GM19324 (cell line): ENCODE measurements around the gene HYOU1.
"Not testable (repeated sequence)": the region's sequence is repeated elsewhere in the genome, so short reads cannot be mapped to it uniquely, and the experiment has no call there.

Experiments used
- ATAC-seq: cut with Tn5 transposase; IDR thresholded peaks from one replicate; pipeline ENCODE4 v1.9.1; 2021; ENCODE audit warnings: mild to moderate bottlenecking, moderate library complexity; ENCODE audit not compliant: unreplicated experiment, low FRiP score

The HYOU1 gene

DNA sequence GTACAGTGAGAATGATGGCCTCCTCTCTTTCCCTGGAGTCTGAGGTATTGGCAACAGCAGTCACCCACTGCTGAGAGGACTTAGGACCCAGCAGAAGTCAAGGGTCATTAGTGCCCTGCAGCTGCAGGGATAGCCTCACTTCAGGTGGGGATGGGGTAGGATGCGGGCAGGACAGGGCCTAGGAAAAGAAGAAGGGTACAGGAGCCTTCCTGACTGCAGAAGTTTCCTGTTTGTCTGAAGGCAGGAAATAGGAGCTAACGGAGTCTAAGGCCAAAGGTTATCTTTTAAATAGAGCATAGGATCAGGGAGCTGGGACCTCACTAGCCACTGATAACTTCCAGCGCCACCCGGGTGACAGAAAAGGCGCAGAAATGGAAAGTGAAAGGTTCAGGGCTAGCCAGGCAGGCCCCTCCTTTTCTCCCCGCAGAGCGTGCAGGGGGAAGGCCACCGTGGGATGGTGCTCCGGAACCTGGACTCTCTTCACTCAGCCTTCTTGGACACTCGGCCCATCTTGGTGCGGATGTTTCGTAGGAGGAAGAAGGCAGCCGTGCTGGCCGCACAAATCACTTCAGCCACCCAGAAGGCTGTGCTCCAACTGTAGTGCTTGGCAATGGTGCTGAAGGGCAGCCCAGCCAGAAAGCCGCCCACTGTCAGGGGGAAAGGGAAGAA is 32.4 kb downstream of the HYOU1 start:
- no peak for ATAC-seq

DNA sequence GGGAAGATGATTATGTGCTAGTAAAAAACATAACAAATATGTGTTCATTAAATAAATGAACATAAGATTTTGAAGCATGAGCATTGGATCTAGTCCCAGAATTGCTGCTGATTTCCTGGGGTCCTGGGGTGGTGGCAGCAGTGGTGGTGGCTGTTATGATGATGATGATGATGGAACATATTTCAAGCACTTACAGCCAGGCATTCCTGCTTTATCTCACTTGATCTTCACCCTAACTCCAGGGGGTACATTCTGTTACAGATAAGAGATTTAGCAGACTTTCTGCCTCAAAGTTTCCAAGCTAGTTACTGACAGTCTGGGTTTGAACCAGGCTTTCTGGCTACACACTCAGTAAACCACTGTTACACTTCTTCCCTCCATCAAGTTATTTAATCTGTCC is 33.3 kb downstream of the HYOU1 start:
- ATAC-seq: no peak

DNA sequence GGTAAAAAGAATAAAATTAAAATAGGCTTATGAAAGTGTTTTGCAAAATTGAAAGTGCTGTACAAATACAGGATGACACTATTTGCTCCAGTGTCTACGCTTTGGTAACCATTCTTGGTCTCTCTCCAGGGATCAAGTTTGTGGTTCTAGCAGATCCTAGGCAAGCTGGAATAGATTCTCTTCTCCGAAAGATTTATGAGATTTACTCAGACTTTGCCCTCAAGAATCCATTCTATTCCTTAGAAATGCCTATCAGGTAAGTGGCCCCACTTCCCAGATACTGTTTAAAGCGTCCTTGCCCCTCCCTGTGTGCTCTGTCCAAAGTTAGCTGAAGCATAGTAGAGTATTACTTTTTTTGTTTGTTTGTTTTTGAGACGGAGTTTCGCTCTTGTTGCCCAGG is 35.4 kb downstream of the HYOU1 start:
- no peak for ATAC-seq

DNA sequence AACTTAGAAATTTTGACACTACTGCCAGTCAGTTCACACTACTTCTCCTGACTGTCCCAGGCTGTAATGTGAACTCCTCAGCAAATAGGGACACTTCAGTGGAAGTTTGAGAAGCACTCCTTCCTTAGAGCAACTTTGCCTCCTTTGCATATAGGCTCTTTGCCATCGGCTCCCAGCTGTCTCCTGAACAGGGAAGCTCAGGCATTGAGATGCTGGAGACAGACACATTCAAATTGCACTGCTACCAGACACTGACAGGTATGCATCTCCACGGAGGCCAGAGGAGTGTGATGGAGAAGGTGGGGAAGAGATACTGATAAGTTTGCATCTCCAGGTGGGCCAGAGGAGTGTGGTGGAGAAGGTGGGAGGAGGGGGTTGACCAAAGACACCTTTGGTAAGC is 37.0 kb downstream of the HYOU1 start:
- ATAC-seq: no peak

DNA sequence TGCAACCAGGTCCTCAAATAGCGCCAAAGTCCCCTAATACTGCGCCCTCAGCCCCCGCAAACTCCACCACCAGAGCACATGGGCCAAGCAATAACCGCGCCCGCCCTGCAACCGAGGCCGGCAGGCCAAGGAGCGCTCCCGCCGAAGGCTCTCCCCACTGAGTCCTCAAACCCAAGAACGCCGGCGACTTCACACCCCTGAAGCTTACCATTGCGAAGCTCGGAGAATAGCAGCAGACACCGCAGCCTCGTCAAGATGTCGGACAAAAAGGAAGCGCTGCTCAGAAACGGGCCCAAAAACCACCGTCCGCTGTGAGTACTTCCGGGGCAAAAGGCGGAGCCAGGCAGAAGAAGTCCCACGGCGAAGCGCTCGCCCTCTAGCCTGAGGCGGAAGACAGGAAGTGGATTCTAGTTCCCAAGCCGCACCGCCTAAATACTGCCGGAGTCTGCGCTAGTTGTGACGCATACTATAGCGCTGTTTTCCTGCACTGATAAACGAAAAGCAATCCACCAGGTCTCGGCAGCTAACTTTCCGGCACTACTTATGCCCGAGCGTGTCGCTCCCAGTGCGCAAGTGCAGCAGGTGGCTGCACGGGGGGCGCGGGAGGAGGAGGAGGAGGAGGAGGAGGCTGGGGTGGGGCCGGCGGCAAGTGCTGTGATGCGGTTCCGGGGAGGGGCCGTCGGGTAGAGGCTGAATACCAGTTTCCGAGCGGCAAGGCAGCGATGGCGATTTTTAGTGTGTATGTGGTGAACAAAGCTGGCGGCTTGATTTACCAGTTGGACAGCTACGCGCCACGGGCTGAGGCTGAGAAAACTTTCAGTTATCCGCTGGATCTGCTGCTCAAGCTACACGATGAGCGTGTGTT is 38.7 kb downstream of the HYOU1 start, which contains the start of the genes RPS25 and TRAPPC4:
Gene RPS25, minus strand, starts transcription at position 270 of the 865 bp plus-strand sequence. Its CDS starts 59 bp downstream, at position 211.
Gene TRAPPC4, plus strand, starts transcription at position 693 of the 865 bp plus-strand sequence. Its CDS starts 30 bp downstream, at position 723.
- ATAC-seq: peak; percentile 88

DNA sequence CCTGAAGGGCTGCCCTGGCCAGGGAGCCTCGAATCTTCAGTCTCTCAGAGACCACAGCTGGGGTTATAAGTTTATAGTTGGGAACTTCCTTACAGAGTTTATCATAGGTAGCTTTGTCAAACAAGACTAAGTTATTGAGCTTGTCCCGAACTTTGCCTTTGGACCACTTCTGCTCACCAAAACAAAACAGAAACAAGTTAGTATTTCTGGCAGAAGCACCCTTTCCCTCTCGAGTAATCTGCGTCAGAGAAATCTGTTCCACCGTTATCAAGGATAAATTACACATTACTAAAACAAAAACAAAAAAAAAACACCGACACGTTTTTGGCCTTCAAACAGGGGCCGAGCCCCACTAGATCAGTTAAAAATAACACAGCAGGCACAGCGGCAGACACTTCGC is 39.6 kb downstream of the HYOU1 start:
- not testable (repeated sequence) for ATAC-seq

DNA sequence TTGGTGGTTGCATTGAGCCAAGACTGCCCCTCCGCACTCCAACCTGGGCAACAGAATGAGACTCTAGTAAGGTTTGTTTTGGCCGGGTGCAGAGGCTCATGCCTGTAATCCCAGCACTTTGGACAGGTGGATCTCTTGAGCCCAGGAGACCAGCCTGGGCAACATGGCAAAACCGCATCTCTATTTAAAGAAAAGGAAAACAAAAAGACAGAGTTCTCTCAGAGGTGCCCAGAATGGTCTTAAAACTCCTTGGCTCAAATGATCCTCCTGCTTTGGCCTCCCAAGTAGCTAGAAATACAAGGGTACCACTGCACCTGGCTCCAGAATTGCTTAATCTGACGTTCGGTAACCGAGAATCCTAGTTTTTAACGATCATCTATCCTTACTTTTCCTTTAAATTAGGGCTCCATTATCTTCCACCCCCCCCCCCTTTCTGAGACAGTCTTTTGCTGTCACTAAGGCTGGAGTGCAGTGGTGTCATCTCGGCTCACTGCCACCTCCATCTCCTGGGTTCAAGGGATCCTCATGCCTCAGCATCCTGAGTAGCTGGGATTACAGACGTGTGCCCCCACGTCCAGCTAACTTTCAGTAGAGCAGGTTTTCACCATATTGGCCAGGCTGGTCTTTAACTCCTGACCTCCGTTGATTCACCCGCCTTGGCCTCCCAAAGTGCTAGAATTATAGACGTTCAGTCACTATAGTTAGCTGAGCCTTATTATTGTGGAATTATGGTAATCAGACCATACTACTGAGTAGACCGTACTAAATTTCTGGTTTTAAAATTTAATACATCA is 40.6 kb downstream of the HYOU1 start:
- no peak for ATAC-seq

DNA sequence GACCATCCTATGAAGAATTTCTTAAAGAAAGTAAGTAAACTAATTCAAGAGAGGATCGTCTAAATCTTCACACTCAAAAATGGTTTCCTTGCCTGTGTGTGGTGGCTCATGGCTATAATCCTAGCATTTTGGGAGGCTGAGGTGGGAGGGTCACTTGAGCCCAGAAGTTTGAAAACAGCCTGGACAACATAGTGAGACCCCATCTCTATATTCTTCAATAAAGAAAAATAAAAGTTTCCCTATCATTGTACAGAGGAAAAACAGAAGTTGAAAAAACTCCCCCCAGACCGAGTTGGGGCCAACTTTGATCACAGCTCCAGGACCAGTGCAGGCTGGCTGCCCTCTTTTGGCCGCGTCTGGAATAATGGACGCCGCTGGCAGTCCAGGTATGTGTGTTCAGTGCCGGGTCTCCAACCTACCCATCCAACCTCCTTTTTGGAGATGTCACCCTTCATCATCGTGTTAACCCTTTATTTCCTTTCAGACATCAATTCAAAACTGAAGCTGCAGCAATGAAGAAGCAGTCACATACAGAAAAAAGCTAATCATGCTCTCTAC is 41.9 kb downstream of the HYOU1 start:
- no peak for ATAC-seq

DNA sequence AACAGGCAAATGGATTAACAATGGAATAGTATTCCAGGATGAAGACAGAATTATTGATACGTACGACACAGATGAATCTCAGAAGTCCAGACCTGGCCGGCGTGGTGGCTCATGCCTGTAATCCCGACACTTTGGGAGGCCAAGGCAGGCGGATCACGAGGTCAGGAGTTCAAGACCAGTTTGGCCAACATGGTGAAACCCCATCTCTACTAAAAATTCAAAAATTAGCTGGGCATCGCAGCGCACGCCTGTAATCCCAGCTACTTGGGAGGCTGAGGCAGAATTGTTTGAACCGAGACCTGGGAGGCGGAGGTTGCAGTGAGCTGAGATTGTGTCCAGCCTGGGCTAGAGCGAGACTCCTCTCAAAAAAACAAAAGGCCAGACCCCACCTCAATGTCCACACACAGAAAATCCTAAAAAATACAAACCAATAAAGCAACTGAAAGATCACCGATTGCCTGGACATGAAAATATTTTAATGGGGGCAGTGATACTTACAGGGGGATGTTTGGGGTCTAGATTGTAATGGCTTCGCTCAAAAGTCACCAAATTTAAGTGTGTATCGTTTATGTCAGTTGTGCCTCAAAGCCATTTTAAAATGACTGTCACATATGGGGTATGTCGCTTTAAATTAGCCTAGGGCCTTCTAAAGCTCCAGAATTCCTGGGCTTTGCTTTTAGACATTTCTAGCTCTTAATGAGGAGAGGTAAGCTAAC is 42.6 kb downstream of the HYOU1 start:
- no peak for ATAC-seq

DNA sequence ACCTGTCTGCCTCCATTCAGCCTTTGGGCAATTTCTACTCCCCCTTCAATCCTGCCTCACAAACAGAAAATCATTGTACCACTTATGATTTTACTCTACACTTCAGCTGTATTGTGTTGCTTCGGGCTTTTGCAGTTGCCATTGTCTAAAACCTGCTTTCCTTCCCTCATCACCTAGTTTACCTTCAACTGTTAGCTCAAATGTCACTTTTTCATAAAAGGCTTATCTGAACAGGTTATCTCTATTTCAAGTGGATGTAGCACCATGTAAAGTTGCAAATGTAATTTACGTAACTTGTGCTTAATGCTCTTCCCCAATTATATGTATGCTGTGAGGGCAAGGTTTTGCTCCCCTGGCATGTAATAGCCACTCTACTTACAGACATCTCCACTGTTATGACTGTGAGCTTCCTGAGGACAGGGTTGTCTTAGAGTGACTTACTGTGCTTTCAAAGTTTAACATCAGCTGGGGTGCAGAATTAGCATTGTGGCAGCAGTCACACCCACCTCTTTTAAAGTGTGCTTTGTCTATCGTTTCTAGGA is 44.3 kb downstream of the HYOU1 start:
- ATAC-seq: no peak

DNA sequence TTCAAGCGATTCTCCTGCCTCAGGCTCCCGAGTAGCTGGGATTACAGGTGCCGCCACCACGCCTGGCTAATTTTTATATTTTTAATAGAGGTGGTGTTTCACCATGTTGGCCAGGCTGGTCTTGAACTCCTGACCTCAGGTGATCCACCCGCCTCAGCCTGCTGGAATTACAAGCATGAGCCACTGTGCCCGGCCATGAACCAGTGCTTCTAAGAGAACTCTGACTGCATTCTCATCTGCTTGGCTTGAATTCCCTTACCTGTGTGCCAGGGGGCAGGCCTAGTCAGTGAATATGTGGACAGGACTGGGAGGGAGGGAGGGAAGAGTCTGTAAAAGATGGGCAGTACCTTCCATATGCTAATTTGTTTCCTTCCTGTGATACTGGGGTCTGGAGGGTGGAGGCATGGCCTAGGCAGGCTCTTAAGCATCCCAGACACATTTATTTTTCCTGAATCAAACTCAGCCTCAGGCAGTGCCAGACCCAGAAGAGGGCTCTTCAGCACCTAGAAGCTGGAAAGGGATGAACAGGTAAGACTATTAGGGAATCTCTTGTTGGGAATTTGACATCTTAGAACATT is 45.4 kb downstream of the HYOU1 start:
- ATAC-seq: no peak

DNA sequence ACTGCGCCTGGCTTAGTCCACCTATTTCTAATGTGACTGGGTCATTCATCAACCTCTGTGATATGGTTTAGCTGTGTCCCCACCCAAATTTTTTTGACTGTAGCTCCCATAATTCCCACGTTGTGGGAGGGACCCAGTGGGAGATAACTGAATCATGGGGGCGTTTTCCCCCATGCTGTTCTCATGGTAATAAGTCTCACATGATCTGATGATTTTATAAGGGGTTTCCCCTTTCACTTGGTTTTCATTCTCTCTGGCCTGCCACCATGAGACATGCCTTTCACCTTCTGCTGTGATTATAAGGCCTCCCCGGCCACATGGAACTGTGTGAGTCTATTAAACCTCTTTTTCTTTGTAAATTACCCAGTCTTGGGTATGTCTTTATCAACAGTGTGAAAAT is 50.3 kb downstream of the HYOU1 start:
- ATAC-seq: no peak

DNA sequence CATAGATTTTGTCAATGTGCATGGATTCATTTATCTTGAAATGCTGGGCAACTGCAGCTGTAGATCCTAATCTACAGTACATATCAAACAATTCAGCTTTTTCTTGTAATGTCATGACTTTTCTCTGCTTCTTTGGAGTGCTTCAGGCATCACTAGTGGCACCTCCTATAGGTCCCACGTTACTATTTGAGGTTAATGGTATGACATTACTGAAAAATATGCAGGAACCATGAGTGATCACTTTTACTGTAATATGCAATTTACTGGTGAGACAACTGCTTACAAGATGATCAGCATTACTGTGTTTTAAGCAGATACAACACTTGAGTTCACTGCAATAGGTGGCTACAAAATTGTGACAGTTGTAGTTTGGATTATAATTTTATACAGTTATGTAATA is 56.1 kb downstream of the HYOU1 start:
- no peak for ATAC-seq

DNA sequence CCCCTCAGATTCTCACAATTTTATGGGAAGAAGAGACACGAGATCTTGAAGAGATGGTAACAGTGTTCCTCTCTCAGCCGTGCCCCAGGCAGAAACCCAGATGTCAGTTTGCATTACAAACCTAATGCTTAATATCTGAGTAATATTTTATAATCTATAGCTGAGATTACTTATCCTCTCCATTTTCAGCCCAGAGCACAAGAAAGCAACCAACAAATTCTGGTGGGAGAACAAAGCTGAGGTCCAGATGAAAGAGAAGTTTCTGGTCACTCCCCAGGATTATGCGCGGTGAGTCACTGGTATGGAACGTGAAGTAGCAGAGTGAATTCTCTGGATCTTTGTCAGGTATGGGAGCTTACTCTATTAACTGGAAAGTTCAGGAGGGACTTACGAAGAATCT is 58.2 kb downstream of the HYOU1 start:
- no peak for ATAC-seq

DNA sequence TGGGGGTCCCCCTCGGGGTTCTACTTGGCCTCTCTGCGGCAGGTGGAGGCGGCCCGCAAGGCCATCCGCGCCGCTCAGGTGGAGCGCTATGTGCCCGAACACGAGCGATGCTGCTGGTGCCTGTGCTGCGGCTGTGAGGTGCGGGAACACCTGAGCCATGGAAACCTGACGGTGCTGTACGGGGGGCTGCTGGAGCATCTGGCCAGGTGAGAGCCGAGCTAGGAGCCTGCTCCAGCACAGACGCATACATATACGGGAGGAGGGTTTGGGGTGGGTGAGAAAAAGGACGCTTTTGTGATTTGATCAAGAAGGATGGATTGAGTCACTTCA is 58.7 kb downstream of the HYOU1 start:
- ATAC-seq: no peak

DNA sequence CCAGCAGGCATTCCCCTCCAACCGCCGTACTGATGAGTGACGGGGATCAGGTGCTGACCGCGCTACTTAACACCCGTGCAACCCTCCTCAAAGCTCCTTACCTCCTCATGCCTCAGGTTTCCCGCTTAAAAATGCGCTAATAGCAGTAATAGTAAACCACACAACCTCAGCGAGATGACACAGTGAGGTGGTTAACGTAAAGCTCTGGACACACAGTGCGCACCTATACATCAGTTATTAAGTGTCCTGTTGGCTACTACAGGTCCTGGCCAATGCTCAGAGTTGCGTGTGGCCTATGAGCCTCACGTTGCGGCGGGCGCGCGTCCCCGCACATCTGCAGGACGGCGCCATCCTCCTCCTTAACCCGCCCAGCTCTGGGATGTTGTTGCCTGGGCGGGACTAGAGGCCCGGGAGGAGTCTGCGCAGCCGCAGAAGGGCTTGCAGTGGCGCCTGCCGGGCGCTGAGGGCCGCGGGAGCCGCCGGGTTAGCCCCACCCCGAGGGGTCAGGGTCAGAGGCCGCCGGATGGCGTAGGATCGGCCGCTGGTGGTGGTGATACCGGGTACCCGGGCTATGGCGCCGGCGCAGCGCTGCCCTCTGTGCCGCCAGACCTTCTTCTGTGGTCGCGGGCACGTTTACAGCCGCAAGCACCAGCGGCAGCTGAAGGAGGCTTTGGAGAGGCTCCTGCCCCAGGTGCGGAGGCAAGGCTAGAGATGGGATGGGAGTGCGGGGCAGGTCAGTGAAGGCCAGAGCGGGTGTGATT is 59.2 kb downstream of the HYOU1 start, which contains the start of gene CENATAC:
Gene CENATAC, plus strand, starts transcription at position 512 of the 761 bp plus-strand sequence. Its CDS starts 60 bp downstream, at position 572.
- ATAC-seq: peak; percentile 95

DNA sequence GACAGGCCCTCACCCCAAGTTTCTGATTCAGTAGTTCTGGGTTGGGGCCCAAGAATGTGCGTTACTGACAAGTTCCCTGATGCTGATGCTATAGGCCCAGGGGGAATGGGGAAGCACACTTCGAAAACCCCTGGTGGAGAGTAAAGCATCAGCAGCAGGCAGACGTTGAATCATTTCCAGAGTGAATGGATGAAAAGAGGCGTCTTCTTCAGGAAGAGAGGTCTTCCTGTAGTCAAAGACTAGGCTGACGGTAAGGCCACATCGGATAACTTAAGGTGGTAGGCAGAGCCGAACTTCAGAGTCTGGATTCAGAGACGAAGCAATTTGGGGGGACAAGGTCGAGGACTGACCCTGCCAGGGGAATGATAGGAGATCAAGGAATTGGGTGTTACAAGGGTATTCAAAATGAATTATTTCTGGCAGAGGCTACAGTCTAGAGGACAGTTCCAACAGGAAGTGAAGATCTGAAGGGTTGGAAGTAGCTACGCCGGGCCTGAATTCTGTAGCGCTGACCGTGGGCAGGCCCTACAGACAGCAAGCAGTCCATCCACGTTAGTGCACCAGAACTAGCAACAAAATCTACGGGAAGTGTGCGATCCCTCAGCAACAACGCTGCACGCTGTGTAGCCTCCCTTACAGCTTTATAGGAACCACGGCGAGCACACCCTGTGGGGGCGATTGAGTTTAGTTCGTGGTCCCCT is 59.9 kb downstream of the HYOU1 start:
- ATAC-seq: peak; percentile 15
